HG03342 (cell line): ENCODE data around the gene ASPSCR1.

Experiments used
- ATAC-seq: cut with Tn5 transposase; IDR thresholded peaks from one replicate; pipeline ENCODE4 v1.9.1; 2021; ENCODE audit warnings: mild to moderate bottlenecking, moderate library complexity; ENCODE audit not compliant: unreplicated experiment

Gene ASPSCR1

GRCh38 chr17:82064433-82065192, 87.2 kb downstream of the ASPSCR1 start:
- ATAC-seq = no peak

GRCh38 chr17:82065193-82065637, 87.8 kb downstream of the ASPSCR1 start:
- peak; percentile 31 for ATAC-seq

- peak; percentile 64 for ATAC-seq
These were observed 88.3 kb downstream of the ASPSCR1 start, which contains the start of gene DUS1L for GRCh38 chr17:82065638-82066303. Gene DUS1L, minus strand, starts transcription at chr17:82065804. Its CDS starts 745 bp downstream, at chr17:82065059.
